WTC11 (cell line): ENCODE results near the gene SLC8A3. TPM values are rescaled to one million over a fixed set of nuclear protein-coding genes. Genes with fewer than 3 reads are reported as not detected.

ENCODE experiments used
- ATAC-seq: fragments of 200-7000 bp; cut with Tn5 transposase; 2 replicates; pipeline ENCODE4 v1.10.0; 2021; ENCODE audit warnings: mild to moderate bottlenecking, moderate library complexity
- CTCF ChIA-PET: fragments of 300-600 bp; sonication (Branson Sonifier 250); formaldehyde crosslinking; loops from one replicate; lab custom pipeline; 2021; ENCODE audit warnings: antibody characterized with exemption; lab: Charles Lee
- POLR2A ChIA-PET: fragments of 350-600 bp; sonication (Branson Sonifier 250); formaldehyde crosslinking; loops from one replicate; lab custom pipeline; 2021; ENCODE audit warnings: antibody characterized with exemption; lab: Charles Lee
- DNase-seq: peaks from one replicate; pipeline ENCODE4 v3.0.0; 2021; ENCODE audit warnings: low spot score
- H3K27ac Mint-ChIP-seq: 2 replicates; pipeline ENCODE4 v1.8.0; 2021; ENCODE audit warnings: mixed read lengths
- H3K27me3 Mint-ChIP-seq: 2 replicates; pipeline ENCODE4 v1.8.0; 2021; ENCODE audit warnings: low read depth, mild to moderate bottlenecking, moderate library complexity, mixed read lengths
- H3K36me3 Mint-ChIP-seq: 2 replicates; pipeline ENCODE4 v1.8.0; 2021; ENCODE audit warnings: mixed read lengths
- H3K4me1 Mint-ChIP-seq: 2 replicates; pipeline ENCODE4 v1.8.0; 2022; ENCODE audit warnings: mixed read lengths
- H3K4me3 Mint-ChIP-seq: 2 replicates; pipeline ENCODE4 v1.8.0; 2021; ENCODE audit warnings: mild to moderate bottlenecking, moderate library complexity, mixed read lengths
- H3K9me3 Mint-ChIP-seq: 2 replicates; pipeline ENCODE4 v1.8.0; 2021; ENCODE audit warnings: mixed read lengths
- AR ChIP-seq: fragments of 250-450 bp; sonication (Bioruptor Pico); IDR thresholded peaks from 2 replicates; pipeline ENCODE4 v1.9.0; 2021; ENCODE audit warnings: mild to moderate bottlenecking
- E2F1 ChIP-seq: sonication (generic); formaldehyde crosslinking; IDR thresholded peaks from 2 replicates; pipeline ENCODE4 v1.8.0; 2022; ENCODE audit warnings: mild to moderate bottlenecking, missing genetic modification reagents
- E2F4 ChIP-seq: sonication (generic); formaldehyde crosslinking; IDR thresholded peaks from 2 replicates; pipeline ENCODE4 v1.8.1; 2022; ENCODE audit warnings: low read depth, mild to moderate bottlenecking, moderate library complexity, missing genetic modification reagents, borderline replicate concordance
- KAT7 ChIP-seq: sonication (generic); formaldehyde crosslinking; IDR thresholded peaks from 2 replicates; pipeline ENCODE4 v1.8.1; 2023; ENCODE audit warnings: missing genetic modification reagents, mild to moderate bottlenecking, borderline replicate concordance
- NFATC4 ChIP-seq: fragments of 250-450 bp; sonication (Bioruptor Pico); IDR thresholded peaks from 2 replicates; pipeline ENCODE4 v1.9.0; 2021; ENCODE audit warnings: mild to moderate bottlenecking
- OVOL2 ChIP-seq: fragments of 250-450 bp; sonication (Bioruptor Pico); IDR thresholded peaks from 2 replicates; pipeline ENCODE4 v1.9.0; 2021; ENCODE audit warnings: mild to moderate bottlenecking, borderline replicate concordance
- SOX15 ChIP-seq: fragments of 250-450 bp; sonication (Bioruptor Pico); IDR thresholded peaks from 2 replicates; pipeline ENCODE4 v1.9.0; 2021; ENCODE audit warnings: mild to moderate bottlenecking
- STAT6 ChIP-seq: sonication (generic); formaldehyde crosslinking; conservative IDR thresholded peaks from 2 replicates; pipeline ENCODE4 v1.8.1; 2023; ENCODE audit warnings: mild to moderate bottlenecking, low read depth, missing genetic modification reagents, moderate library complexity
- TCF7 ChIP-seq: sonication (generic); formaldehyde crosslinking; IDR thresholded peaks from 2 replicates; pipeline ENCODE4 v1.8.0; 2022; ENCODE audit warnings: mild to moderate bottlenecking, low read depth, missing genetic modification reagents, moderate library complexity
- ZNF219 ChIP-seq: sonication (generic); formaldehyde crosslinking; IDR thresholded peaks from 2 replicates; pipeline ENCODE4 v1.8.0; 2023; ENCODE audit warnings: missing genetic modification reagents, mild to moderate bottlenecking, borderline replicate concordance
- ZNF232 ChIP-seq: sonication (generic); formaldehyde crosslinking; IDR thresholded peaks from 2 replicates; pipeline ENCODE4 v1.8.0; 2022; ENCODE audit warnings: mild to moderate bottlenecking, missing genetic modification reagents
- ZNF263 ChIP-seq: sonication (generic); formaldehyde crosslinking; IDR thresholded peaks from 2 replicates; pipeline ENCODE4 v1.8.1; 2022; ENCODE audit warnings: low read depth, mild to moderate bottlenecking, moderate library complexity, missing genetic modification reagents
- ZNF396 ChIP-seq: fragments of 250-450 bp; sonication (Bioruptor Pico); IDR thresholded peaks from 2 replicates; pipeline ENCODE4 v1.8.0; 2021; ENCODE audit warnings: mild to moderate bottlenecking, moderate library complexity, borderline replicate concordance
- ZNF512 ChIP-seq: sonication (generic); formaldehyde crosslinking; IDR thresholded peaks from 2 replicates; pipeline ENCODE4 v1.8.1; 2022; ENCODE audit warnings: missing genetic modification reagents, borderline replicate concordance
- ZSCAN18 ChIP-seq: fragments of 250-450 bp; sonication (Bioruptor Pico); IDR thresholded peaks from 2 replicates; pipeline ENCODE4 v2.1.2; 2022; ENCODE audit warnings: mild to moderate bottlenecking, moderate library complexity
- total RNA-seq: library from RNA; stranded (reverse); gene quantifications from 3 replicates; pipeline ENCODE4 v1.2.3, GENCODE V29; 2021

The SLC8A3 gene
- total RNA-seq, 1 experiment from 2014 or later = 0.63 TPM

- H3K27me3 Mint-ChIP-seq = no peaks in the 10 kb centered on the region; the same call in 1 of the 2 replicates
- no peak for ATAC-seq
These were observed 165.8 kb downstream of the SLC8A3 start for GRCh38 chr14:70022771-70023445.

More at GRCh38 chr14:70022771-70023445, 165.8 kb downstream of the SLC8A3 start:
- CTCF ChIA-PET = no interaction called here
- TF ChIP-seq TCF7 (CRISPR knock-in tag) (no peak), ZNF232 (CRISPR knock-in tag) (no peak), E2F1 (CRISPR knock-in tag) (no peak), ZNF263 (CRISPR knock-in tag) (no peak), ZNF219 (CRISPR knock-in tag) (no peak), OVOL2 (CRISPR knock-in tag) (no peak), E2F4 (no peak), ZSCAN18 (CRISPR knock-in tag) (no peak), NFATC4 (CRISPR knock-in tag) (no peak), ZNF396 (CRISPR knock-in tag) (no peak), ZNF512 (no peak), KAT7 (CRISPR knock-in tag) (no peak), SOX15 (CRISPR knock-in tag) (no peak), STAT6 (CRISPR knock-in tag) (no peak), AR (CRISPR knock-in tag) (no peak)
- TF ChIP-seq, all 79 proteins: peak for 0
- H3K36me3 Mint-ChIP-seq = no peaks in the 10 kb centered on the region
- no peak overlapping the region for H3K27ac Mint-ChIP-seq
- no peak overlapping the region for H3K4me3 Mint-ChIP-seq
- POLR2A ChIA-PET = no interaction called here
- H3K4me1 Mint-ChIP-seq = peaks cover 2% of the 10 kb centered on the region; the same call in 1 of the 2 replicates
- no peaks in the 10 kb centered on the region for H3K9me3 Mint-ChIP-seq
- no peak for DNase-seq
